ENCODE data around the gene TMEM178B.

The TMEM178B gene

GRCh38 chr7:141436575-141437075 is 362.8 kb downstream of the TMEM178B start:
- no peak for DNase-seq

DNA sequence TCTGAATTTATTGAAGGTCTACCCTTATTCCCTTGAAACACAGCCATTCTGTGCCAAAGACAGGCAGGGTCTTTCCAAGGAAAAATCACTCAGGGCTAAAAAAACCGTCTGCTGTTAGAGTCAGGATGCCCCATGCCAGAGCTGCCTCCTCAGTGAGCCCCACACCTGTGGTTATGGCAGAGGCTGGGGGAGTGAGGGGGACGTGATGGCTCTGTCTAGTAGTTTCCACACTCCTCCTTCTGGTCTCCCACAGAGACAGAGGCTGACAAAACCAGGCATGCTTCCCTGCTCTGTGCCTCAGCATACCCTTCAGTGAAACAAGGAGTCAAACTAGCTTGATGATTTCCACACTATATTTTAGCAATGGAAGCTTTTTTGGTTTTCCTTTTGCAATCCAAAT is 365.3 kb downstream of the TMEM178B start:
- no peak for DNase-seq

GRCh38 chr7:141439776-141440175 is 365.9 kb downstream of the TMEM178B start:
- DNase-seq, result no peak

DNA sequence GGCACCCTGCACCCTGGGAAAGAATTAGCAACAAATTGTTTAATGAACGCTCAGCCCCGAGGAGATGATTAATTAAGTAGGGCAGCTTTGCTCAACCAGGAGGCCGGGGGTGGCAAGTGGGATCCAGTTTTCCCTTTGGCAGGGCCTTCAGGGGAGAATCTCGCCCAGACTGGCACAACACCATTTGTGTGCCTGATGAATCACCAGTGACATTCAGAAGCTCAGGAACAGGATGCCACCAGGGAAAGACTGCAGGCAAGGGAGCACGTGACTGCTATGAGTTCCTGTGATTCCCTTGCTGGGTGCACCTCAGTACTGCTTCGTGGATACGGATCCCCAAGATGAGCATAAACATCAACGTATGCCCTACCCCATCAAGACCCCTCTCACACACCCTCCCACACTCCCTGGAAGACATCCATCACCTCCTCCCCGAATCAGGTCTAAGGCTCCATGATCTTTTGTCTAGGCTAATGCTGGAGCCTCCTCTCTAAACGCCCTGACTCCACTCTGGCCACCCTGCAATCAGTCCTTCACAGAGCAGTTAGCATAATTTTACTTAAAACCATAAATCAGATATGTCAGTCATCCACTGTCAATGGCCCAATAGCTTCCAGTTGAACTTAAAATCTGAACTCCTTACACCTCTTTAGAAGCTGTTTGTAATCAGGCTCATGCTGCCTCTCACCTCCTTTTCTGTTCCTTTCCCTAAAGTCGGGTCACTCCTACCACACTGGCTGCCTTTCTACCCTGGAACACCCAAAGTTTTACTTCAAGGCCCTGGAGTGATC is 368.2 kb downstream of the TMEM178B start:
- DNase-seq, result no peak

GRCh38 chr7:141442781-141443180 is 368.9 kb downstream of the TMEM178B start:
- DNase-seq, result no peak

- no peak for DNase-seq
Measured at GRCh38 chr7:141444961-141445360, 371.1 kb downstream of the TMEM178B start.

- no peak for DNase-seq
Measured at GRCh38 chr7:141451232-141451631, 377.4 kb downstream of the TMEM178B start.

- DNase-seq, result no peak
Measured at GRCh38 chr7:141452911-141453310, 379.0 kb downstream of the TMEM178B start.

DNA sequence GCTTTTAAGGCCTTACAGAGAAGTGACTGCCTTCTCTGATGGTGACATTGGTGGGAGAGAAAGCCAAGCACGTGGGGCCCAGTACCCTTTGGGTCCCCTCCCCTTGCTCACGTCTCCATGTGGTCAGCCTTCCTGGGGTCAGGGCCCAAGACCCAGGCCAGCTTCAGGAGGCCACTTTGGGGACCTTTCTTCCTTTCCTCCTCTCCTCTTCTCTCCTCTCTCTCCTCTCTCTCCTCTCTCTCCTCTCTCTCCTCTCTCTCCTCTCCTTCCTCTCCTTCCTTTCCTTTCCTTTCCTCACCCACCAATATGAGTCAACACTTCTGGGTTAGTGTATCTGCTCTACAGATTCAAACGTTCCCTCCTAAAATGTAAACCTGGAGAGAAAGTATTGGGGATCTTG is 380.5 kb downstream of the TMEM178B start:
- no peak for DNase-seq

- DNase-seq, result no peak
Measured at GRCh38 chr7:141455723-141456122, 381.9 kb downstream of the TMEM178B start.

DNA sequence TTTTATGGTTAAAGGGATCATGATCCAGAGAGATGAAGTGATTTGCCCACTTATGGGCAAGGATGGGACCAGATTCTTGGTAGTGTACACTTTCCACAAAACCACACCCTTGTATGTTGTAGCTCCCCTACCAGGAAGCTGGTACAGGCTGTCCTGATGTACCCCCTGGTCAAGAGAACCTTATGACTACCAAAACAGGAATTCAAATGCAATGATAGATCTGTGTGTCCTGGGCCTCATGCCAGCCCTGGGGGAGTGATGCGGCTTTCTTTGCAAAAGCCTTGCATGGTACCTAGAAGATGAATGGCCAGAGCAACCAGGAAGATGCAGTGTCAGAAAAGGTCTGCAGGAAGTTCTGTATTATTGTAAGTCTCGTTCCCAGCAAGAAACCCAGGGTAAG is 382.4 kb downstream of the TMEM178B start:
- DNase-seq, result peak; percentile 84

- DNase-seq, result no peak
Measured at GRCh38 chr7:141456711-141457110, 382.8 kb downstream of the TMEM178B start.

DNA sequence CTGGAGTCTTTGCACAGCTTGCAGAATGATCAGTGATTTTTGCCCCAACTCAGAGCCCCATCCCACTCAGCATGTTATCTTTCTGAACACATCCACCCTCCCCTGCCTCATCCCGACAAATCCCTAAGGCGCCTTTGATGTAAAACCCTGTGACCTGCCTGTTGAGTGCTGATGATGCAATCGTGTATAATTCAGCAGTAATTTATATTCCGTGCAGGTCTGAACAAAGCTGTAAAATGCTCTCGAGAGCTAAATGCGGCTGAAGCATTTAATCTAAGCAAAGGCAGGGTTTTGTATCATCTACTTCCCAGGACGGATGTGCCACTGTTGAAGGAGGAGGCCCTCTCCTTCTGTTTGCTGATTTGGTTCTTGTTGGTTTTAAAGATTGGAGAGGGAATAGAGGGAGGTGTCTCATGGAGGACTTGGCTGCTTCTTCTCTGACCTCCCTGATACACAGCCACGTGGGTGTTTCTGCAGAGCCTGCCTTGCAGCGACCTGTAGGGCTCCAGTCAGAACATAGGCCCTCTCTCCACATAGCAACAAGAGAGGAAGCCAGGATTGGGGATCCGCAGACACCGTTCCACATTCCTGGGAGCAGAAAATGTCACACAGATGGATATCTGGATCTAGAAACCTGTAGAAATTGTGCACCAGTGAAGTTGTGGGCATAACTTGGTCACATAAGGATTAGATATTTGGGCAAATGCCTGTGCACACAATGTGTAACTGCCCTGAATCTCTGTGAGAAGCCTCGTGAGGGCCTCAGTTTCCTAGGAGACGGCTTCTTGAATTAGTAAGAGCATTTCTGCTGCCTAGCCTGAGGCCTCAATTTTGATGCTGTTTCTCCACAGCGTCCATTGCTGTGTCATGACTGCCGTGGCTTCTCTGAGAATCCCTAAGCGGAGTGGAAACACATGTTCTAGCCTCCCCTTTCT is 387.2 kb downstream of the TMEM178B start:
- no peak for DNase-seq

GRCh38 chr7:141461924-141462323 is 388.1 kb downstream of the TMEM178B start:
- no peak for DNase-seq

GRCh38 chr7:141462958-141463357 is 389.1 kb downstream of the TMEM178B start:
- no peak for DNase-seq

GRCh38 chr7:141463986-141464385 is 390.1 kb downstream of the TMEM178B start:
- peak; percentile 36 for DNase-seq

GRCh38 chr7:141464551-141464950 is 390.7 kb downstream of the TMEM178B start:
- no peak for DNase-seq

DNA sequence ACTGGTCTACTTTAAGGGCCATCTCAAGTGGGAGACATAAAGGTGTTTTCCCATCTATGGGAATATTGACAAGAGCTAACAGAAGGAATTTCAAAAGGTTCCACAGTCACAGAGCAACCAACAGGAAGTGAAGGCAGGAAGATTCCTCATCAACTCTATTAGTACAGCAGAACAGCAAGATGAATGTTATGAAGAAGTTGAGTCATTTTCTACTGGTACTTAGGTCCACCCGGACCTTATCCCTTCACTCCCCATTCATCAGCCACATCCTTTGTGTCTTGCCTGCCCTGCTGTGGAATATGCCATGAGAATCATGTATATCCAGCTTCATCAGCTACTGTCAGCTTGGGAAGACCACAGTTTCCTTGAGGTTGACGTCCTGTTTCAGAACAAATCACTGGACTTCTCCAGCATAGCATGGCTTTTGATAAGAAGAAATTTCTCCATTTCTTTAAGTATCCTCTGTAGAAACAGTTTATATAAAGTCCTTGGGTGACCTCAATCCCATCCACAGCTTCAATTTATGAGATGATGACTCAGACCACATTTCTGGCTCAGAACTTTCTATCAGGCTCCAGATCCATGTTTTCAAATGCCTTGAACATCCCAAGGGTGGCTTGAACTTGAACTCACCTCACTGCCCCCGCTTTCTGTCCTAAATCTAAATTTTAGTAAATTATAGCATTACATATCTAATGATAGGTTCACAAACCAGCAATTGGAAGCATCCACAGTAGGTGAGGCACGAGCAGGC is 392.5 kb downstream of the TMEM178B start:
- DNase-seq, result peak; percentile 17

- DNase-seq, result no peak
Measured at GRCh38 chr7:141468341-141468740, 394.5 kb downstream of the TMEM178B start.

DNA sequence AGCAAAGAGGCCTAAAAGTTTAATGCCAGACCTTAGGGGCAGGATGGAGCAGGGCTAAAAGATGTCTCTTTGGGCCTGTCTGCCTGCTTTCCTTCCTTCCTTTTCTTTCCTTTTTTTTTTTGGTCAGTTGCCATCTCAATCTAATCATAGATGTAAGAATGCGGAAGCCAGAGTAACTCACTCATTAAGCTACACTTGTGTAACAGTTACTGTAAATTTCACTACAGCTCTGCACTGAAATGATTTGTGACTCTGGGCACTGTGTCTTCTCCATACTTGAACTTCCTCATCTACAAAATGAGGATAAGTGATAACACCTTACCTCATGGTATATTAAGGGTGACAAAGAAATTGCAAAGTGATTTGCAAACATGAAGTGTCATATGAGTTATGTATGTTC is 401.8 kb downstream of the TMEM178B start:
- DNase-seq, result no peak

DNA sequence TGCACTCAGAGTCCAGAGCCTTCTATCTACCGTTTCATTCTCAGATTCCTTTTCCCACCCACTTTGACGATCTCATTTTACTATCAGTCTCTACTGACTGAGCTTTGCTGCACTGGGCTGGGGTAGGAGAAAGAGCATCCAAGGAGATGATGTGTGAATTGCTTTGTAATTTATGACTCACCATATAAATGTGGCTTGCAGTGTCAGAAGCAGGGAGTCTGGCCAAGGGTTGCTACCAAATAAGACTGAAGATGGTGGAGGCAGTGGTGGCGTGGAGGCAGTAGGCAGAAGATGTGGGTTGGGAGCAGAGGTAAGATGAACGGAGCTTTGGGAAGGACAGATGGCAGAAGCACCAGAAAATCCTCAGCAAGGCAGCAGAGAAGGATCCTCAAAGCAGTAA is 404.0 kb downstream of the TMEM178B start:
- DNase-seq, result peak; percentile 56

- DNase-seq, result no peak
Measured at GRCh38 chr7:141478845-141479244, 405.0 kb downstream of the TMEM178B start.

DNA sequence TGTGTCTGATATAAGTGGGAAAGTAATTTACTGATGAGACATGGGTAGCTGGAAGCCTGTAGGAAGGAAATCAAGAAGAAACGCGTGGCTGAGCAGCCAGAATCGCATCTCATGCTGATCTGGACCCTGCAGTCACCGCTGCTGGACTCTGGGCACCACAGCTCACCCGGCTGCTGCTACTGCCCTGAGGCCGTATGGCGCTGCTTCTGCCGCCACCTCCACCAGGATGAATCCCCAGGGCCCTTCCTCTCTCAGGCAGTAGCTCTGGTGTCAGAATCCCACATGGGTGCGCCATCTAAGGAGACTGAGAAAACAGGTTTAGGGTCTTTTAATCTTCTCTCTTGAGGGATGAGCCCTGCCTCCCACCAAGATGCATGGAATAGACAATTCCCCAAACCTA is 407.1 kb downstream of the TMEM178B start:
- no peak for DNase-seq

Data from NCI-H226 (cell line).